ENCODE measurements around the gene EFCAB6. TPM values are rescaled to one million over a fixed set of nuclear protein-coding genes. Genes with fewer than 3 reads are reported as not detected.

Gene EFCAB6
- total RNA-seq, 1 donor = 0.86 TPM

- no peak for DNase-seq (ENCODE audit: low read depth)
- TF ChIP-seq, protein P1, sequence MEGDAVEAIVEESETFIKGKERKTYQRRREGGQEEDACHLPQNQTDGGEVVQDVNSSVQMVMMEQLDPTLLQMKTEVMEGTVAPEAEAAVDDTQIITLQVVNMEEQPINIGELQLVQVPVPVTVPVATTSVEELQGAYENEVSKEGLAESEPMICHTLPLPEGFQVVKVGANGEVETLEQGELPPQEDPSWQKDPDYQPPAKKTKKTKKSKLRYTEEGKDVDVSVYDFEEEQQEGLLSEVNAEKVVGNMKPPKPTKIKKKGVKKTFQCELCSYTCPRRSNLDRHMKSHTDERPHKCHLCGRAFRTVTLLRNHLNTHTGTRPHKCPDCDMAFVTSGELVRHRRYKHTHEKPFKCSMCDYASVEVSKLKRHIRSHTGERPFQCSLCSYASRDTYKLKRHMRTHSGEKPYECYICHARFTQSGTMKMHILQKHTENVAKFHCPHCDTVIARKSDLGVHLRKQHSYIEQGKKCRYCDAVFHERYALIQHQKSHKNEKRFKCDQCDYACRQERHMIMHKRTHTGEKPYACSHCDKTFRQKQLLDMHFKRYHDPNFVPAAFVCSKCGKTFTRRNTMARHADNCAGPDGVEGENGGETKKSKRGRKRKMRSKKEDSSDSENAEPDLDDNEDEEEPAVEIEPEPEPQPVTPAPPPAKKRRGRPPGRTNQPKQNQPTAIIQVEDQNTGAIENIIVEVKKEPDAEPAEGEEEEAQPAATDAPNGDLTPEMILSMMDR (IDR thresholded peaks at IDR 0.05; ENCODE audit: insufficient read depth, low read depth, low read length) = no peak
- no peak overlapping the region for H3K4me3 ChIP-seq (ENCODE audit: low read depth, low read length)
These were observed 332.7 kb downstream of the EFCAB6 start for GRCh38 chr22:43479301-43479950.

Small RNAs within 50 kb of the gene (small RNA-seq; reads per million reads assigned to genes)
- not detected for gene HMGN2P9

Other genes starting within 250 kb of the EFCAB6 start
- not detected in 2 replicates for gene SULT4A1, start 50.2 kb upstream of the EFCAB6 start, total RNA-seq
- not detected in 2 replicates for gene PNPLA5, start 79.7 kb upstream of the EFCAB6 start, total RNA-seq
- gene PNPLA3, start 111.5 kb upstream of the EFCAB6 start, total RNA-seq = 5.5 and 8.2 TPM in 2 replicates
- gene SAMM50, start 143.1 kb upstream of the EFCAB6 start, total RNA-seq = 37.6 and 37.7 TPM in 2 replicates
- 19.0 and 30.9 TPM in 2 replicates for gene PARVB, start 212.0 kb upstream of the EFCAB6 start, total RNA-seq

All from fibroblast of villous mesenchyme (primary cell).